Endothelial cell of umbilical vein (primary cell): ENCODE results near the gene KAZN. TPM values are rescaled to one million over a fixed set of nuclear protein-coding genes. Genes with fewer than 3 reads are reported as not detected.

Experiments
- BruUV-seq: library from RNA; stranded (reverse); fragments of 400-500 nt; replicated peaks from 2 replicates; lab custom pipeline; 2021; lab: Mats Ljungman, UMichigan
- CTCF ChIA-PET: fragments of 300-600, 350-600 bp; sonication (Branson Sonifier 250); formaldehyde crosslinking; loops from one replicate; lab custom pipeline; 2021; ENCODE audit warnings: antibody characterized with exemption, inconsistent platforms; lab: Charles Lee
- POLR2A ChIA-PET: fragments of 300-600, 350-600 bp; sonication (Branson Sonifier 250); formaldehyde crosslinking; loops from one replicate; lab custom pipeline; 2021; ENCODE audit warnings: antibody characterized with exemption, inconsistent platforms; lab: Charles Lee
- DNase-seq: peaks from one replicate; pipeline ENCODE4 v3.0.0-alpha.2; 2011; ENCODE audit warnings: low read depth, low spot score
- FAIRE-seq: peaks from 2 replicates; lab custom pipeline; 2011; peaks lifted over from hg19 to GRCh38; lab: Jason Lieb, UNC
- H2AFZ ChIP-seq: 2 replicates; pipeline ENCODE4 v1.6.0; 2012; ENCODE audit warnings: low read depth, low read length, control low read depth, inconsistent platforms
- H3K27ac ChIP-seq: 2 replicates; pipeline ENCODE4 v1.5.1; 2011; ENCODE audit warnings: low read depth, mild to moderate bottlenecking, control low read depth, low read length, moderate library complexity; ENCODE audit not compliant: insufficient read depth
- H3K27me3 ChIP-seq, 2 experiments: 2 replicates each; pipeline versions ENCODE4 v1.6.0 to v1.6.1; 2011; ENCODE audit warnings: low read length in 2 of 2, mixed read lengths in 1 of 2; ENCODE audit not compliant: control insufficient read depth in 2 of 2, insufficient read depth in 2 of 2
- H3K36me3 ChIP-seq, 2 experiments: 2 replicates in 1 of 2; 3 replicates in 1 of 2; pipeline ENCODE4 v1.5.1; 2011; ENCODE audit warnings: low read length in 2 of 2, mild to moderate bottlenecking in 1 of 2, moderate library complexity in 1 of 2; ENCODE audit not compliant: control insufficient read depth in 2 of 2, insufficient read depth in 2 of 2; ENCODE audit errors: extremely low read depth in 1 of 2
- H3K4me1 ChIP-seq: 3 replicates; pipeline ENCODE4 v1.5.1; 2011; ENCODE audit warnings: mild to moderate bottlenecking, low read length; ENCODE audit not compliant: control insufficient read depth, insufficient read depth; ENCODE audit errors: extremely low read depth
- H3K4me2 ChIP-seq: 2 replicates; pipeline ENCODE4 v1.6.1; 2011; ENCODE audit warnings: low read length, control low read depth, mixed read lengths; ENCODE audit not compliant: insufficient read depth
- H3K4me3 ChIP-seq, 3 experiments: fragments of 200-600 bp in 1 of 3; sonication (generic), shearing (Covaris generic) in 1 of 3; replicated peaks in 1 of 3; 2 replicates each; pipeline ENCODE4 v1.5.1; 2011 to 2016; ENCODE audit warnings: control low read depth in 3 of 3, low read length in 3 of 3, mild to moderate bottlenecking in 2 of 3, inconsistent platforms in 1 of 3, low read depth in 1 of 3, moderate library complexity in 1 of 3; ENCODE audit not compliant: insufficient read depth in 1 of 3
- H3K79me2 ChIP-seq: 2 replicates; pipeline ENCODE4 v1.6.0; 2012; ENCODE audit warnings: low read length, inconsistent platforms; ENCODE audit not compliant: control insufficient read depth, insufficient read depth
- H3K9ac ChIP-seq: replicated peaks from 2 replicates; pipeline ENCODE3; 2011; ENCODE audit warnings: low read length, control low read depth; ENCODE audit not compliant: insufficient read depth; ENCODE audit errors: extremely low read depth
- H3K9me1 ChIP-seq: replicated peaks from 3 replicates; pipeline ENCODE4 v1.6.0; 2011; ENCODE audit warnings: mild to moderate bottlenecking, low read length; ENCODE audit not compliant: control insufficient read depth, insufficient read depth; ENCODE audit errors: extremely low read depth
- H3K9me3 ChIP-seq: replicated peaks from 2 replicates; pipeline ENCODE4 v1.5.1; 2012; ENCODE audit warnings: low read length, inconsistent platforms; ENCODE audit not compliant: control insufficient read depth, insufficient read depth
- H4K20me1 ChIP-seq: replicated peaks from 2 replicates; pipeline ENCODE3; 2011; ENCODE audit warnings: mild to moderate bottlenecking, low read length; ENCODE audit not compliant: control insufficient read depth, insufficient read depth; ENCODE audit errors: extremely low read depth
- EZH2 ChIP-seq: IDR thresholded peaks from 2 replicates; pipeline ENCODE4 v1.6.1; 2012; ENCODE audit warnings: borderline replicate concordance, low read depth, mild to moderate bottlenecking, moderate library complexity, low read length, inconsistent platforms; ENCODE audit not compliant: severe bottlenecking
- FOS ChIP-seq: IDR thresholded peaks from 2 replicates; pipeline ENCODE4 v1.6.1; 2011; ENCODE audit warnings: mild to moderate bottlenecking, low read length, moderate library complexity, borderline replicate concordance; ENCODE audit not compliant: insufficient read depth
- GATA2 ChIP-seq: IDR thresholded peaks from 2 replicates; pipeline ENCODE4 v1.7.0; 2011; ENCODE audit warnings: low read depth, mild to moderate bottlenecking, moderate library complexity, mixed read lengths, low read length; ENCODE audit not compliant: insufficient read length, insufficient read depth
- JUN ChIP-seq: IDR thresholded peaks from 2 replicates; pipeline ENCODE4 v1.6.1; 2011; ENCODE audit warnings: borderline replicate concordance, low read depth; ENCODE audit not compliant: insufficient read length, insufficient read depth
- MYC ChIP-seq: IDR thresholded peaks from one replicate; pipeline ENCODE4 v1.6.1; 2011; ENCODE audit warnings: mild to moderate bottlenecking, low read depth, low read length
- POLR2A ChIP-seq: IDR thresholded peaks from 2 replicates; pipeline ENCODE4 v1.6.1; 2012; ENCODE audit warnings: low read depth, mild to moderate bottlenecking, control low read depth, low read length
- POLR2AphosphoS5 ChIP-seq: IDR thresholded peaks from 2 replicates; pipeline ENCODE4 v1.6.1; 2012; ENCODE audit warnings: low read depth, mild to moderate bottlenecking, control low read depth, low read length, moderate library complexity; ENCODE audit not compliant: insufficient read depth
- dilution Hi-C: fragments of 300-500 bp; cut with MboI; formaldehyde crosslinking; loops from one replicate; pipeline ENCODE4 v1.15.0; 2019; ENCODE audit warnings: low sequenced_read_pairs; ENCODE audit not compliant: extremely low pct_ligation_motif_present
- intact Hi-C: fragments of 100-400 bp; cut with micrococcal nuclease; formaldehyde crosslinking; loops from one replicate; pipeline ENCODE4 v1.10.0; 2022
- polyA plus RNA-seq, 4 experiments: library from polyadenylated mRNA; depleted of rRNA in 3 of 4; stranded (reverse) in 3 of 4; unstranded in 1 of 4; fragments of >200 nt; gene quantifications; 2 replicates each; pipeline versions ENCODE4 v1.2.1 to v1.2.3, GENCODE V29; 2011 to 2012; ENCODE audit warnings: missing spikeins in 1 of 4
- total RNA-seq: library from RNA; stranded (reverse); gene quantifications from 2 replicates; pipeline ENCODE4 v1.2.3, GENCODE V29; 2021
- TF ChIP-seq, protein P1 (sequence below): IDR thresholded peaks from 2 replicates; pipeline ENCODE4 v1.6.1; 2011; ENCODE audit not compliant: insufficient read depth, insufficient read length
- TF ChIP-seq, protein P2 (sequence below), 2 donors: IDR thresholded peaks; 1 replicate in 1 of 2; 2 replicates in 1 of 2; pipeline ENCODE4 v1.5.1; 2011; ENCODE audit warnings: low read length in 2 of 2, mild to moderate bottlenecking in 2 of 2, moderate library complexity in 2 of 2, control low read depth in 1 of 2, inconsistent platforms in 1 of 2, low read depth in 1 of 2; ENCODE audit not compliant: insufficient read depth in 1 of 2; ENCODE audit errors: extremely low read depth in 1 of 2

KAZN gene
- total and polyA plus RNA-seq, 2 donors (not counting 3 experiments of a cell fraction or from before 2014, with no cell fraction given) = 1.6 to 5.8 TPM

DNA sequence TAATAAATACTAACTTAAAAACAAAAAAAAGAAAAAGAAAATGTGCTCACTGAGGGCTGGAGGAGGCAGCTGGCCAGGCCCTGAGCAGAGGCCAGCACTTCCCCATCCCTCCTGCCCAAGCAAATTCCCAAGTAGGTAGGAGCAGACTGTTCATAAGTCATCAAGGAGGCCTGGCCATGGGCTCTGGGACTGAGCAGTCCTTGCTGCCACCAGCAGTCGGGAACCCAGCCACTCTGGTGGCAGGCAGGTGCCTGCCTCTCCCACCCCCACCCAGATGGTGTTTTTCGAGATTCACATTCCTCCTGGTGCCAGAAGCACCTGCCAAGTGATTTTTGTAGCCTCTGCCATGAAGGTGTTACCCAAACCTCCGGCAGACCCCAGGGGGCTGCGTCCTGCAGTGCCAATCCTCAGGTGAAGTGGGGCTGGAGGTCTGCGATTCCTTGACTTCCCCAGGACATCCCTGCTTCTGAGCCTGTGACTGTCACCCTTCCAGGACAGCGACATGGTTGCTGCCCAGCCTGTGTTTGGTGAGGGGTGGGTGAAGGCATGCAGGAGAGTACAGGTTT is 350.9 kb downstream of the KAZN start:
- Histone ChIP-seq H3K9ac (no peak overlapping the region), H4K20me1 (no peaks in the 10 kb centered on the region), H3K4me1 (peaks cover 8% of the 10 kb centered on the region), H3K4me2 (no peak overlapping the region), H3K9me3 (no peaks in the 10 kb centered on the region), H2AFZ (no peak overlapping the region), H3K36me3 (no peaks in the 10 kb centered on the region), H3K4me3 (no peak overlapping the region), H3K79me2 (no peaks in the 10 kb centered on the region), H3K9me1 (no peaks in the 10 kb centered on the region), H3K27ac (no peak overlapping the region), H3K27me3 (no peaks in the 10 kb centered on the region)
- no peak for DNase-seq
- CTCF ChIA-PET = no interaction called here
- no peak for TF ChIP-seq MYC
- no peak for TF ChIP-seq EZH2
- no peak for TF ChIP-seq FOS
- TF ChIP-seq JUN = no peak
- TF ChIP-seq, protein P1, sequence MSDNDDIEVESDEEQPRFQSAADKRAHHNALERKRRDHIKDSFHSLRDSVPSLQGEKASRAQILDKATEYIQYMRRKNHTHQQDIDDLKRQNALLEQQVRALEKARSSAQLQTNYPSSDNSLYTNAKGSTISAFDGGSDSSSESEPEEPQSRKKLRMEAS = no peak
- no peak for TF ChIP-seq POLR2A
- no peak for TF ChIP-seq GATA2
- TF ChIP-seq, protein P2, sequence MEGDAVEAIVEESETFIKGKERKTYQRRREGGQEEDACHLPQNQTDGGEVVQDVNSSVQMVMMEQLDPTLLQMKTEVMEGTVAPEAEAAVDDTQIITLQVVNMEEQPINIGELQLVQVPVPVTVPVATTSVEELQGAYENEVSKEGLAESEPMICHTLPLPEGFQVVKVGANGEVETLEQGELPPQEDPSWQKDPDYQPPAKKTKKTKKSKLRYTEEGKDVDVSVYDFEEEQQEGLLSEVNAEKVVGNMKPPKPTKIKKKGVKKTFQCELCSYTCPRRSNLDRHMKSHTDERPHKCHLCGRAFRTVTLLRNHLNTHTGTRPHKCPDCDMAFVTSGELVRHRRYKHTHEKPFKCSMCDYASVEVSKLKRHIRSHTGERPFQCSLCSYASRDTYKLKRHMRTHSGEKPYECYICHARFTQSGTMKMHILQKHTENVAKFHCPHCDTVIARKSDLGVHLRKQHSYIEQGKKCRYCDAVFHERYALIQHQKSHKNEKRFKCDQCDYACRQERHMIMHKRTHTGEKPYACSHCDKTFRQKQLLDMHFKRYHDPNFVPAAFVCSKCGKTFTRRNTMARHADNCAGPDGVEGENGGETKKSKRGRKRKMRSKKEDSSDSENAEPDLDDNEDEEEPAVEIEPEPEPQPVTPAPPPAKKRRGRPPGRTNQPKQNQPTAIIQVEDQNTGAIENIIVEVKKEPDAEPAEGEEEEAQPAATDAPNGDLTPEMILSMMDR (IDR thresholded peaks at IDR 0.05; ENCODE audit: extremely low read depth in 1 of 2, insufficient read depth in 1 of 2, low read depth in 1 of 2, low read length in 2 of 2) = no peak
- no peak for TF ChIP-seq POLR2AphosphoS5
- intact Hi-C loops (no loop called here), dilution Hi-C loops (no loop called here)
- no TSS peak for BruUV-seq
- POLR2A ChIA-PET = no interaction called here
- no peak for FAIRE-seq
